ENCODE data around the gene TYSND1. TPM values are rescaled to one million over a fixed set of nuclear protein-coding genes. Genes with fewer than 3 reads are reported as not detected.

TYSND1 gene
- total RNA-seq, 1 donor from 2014 or later: 13.4 TPM

DNA sequence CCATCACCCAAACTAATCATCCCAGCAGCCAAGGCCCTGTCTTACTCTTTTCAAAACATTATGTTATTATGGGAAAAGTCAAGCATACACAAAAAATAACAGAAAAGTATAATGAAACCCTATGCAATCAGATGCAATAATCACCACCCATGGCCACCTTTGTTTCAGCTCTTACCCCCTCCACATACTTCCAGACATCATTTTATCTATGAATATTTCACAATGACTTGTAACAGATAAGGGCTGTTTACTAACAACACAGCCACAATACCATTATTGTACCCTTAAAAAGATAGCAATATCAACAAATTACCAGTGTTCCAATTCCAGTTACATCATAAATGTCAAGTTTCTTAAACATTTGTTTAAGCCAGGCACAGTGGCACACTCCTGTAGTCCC, 49.0 kb downstream of the TYSND1 start:
- Histone ChIP-seq H3K4me3 (no peak overlapping the region), H3K27me3 (ENCODE audit: low read depth) (no peaks in the 10 kb centered on the region), H3K27ac (no peak overlapping the region), H3K36me3 (peaks cover 9% of the 10 kb centered on the region), H3K4me1 (no peaks in the 10 kb centered on the region), H3K9me3 (no peaks in the 10 kb centered on the region)
- ATAC-seq: no peak
- intact Hi-C loops (cut with DNase I): no loop called here
- DNase-seq: no peak
- no peak for TF ChIP-seq CTCF (IDR thresholded peaks at IDR 0.05)

DNA sequence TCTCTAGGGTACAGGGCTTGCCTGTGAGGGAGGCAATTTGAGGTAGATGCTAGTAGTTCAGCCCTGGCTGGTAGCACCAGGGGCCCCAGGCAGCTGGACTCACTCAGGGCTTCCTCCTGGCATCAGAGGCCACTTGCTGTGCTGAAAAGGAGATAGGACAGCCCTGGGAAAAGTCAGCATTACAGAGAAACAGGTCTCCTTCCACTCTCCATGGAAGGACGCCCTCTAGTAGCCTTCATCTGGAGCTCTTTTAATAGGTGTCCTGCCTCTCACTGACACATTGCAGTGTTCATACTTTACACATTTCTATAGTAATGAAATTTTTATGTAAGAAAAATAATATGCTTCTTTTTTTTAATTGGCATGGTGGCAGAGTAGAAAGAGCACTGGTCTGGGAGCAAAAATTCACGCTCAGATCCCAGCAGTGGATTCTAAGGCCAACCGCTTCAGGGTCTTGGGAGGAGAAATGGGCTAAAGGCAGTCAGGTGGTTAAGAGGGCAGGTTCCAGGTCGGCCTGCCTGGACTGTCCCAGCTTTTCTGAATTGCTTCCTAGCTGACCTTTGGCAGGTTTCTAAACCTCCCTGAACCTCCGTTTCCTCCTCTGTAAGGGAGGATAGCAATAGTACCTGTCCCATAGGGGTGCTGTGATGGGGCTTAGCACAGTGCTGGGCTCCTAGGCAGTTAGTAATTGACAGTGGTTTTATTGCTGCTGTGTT, 49.6 kb downstream of the TYSND1 start:
- H3K36me3 ChIP-seq: peaks cover 13% of the 10 kb centered on the region
- no peak overlapping the region for H3K4me3 ChIP-seq
- no peak overlapping the region for H3K27ac ChIP-seq
- H3K4me1 ChIP-seq: no peaks in the 10 kb centered on the region
- H3K9me3 ChIP-seq: no peaks in the 10 kb centered on the region
- ATAC-seq: no peak
- H3K27me3 ChIP-seq (ENCODE audit: low read depth): no peaks in the 10 kb centered on the region
- TF ChIP-seq CTCF (IDR thresholded peaks at IDR 0.05): no peak
- intact Hi-C loops (cut with DNase I): no loop called here
- no peak for DNase-seq

DNA sequence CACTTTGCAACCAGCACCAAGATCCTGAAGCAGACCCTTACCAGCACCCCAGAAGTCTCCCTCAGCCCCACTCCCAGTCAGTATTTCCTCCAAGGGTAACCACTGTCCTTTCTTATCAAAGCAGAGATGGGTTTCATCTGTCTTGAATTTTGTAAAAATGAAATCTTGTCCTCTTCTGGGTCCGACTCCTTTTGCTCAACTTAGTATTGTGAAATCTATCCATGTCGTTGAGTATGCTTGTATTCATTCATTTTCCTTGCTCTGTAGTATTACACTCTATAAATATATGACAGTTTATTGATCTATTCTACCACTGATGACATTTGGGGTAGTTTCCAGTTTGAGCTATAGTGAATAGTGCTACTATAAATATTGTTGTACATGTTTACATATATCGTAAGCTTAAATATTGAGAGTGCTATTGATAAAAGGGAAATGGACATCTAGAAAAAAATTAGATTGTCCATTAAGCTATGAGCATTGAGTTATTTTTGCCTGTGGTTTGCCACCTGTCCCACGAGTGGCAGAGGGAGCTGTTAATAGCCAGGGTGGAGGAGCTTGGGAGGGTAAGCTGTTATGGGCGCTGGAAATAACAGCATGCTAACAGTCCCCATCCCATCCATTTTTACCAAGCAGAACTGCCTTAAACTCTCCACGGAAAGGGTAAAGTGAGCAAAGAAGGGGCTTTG, 50.3 kb downstream of the TYSND1 start:
- intact Hi-C loops (cut with DNase I): no loop called here
- H3K36me3 ChIP-seq: peaks cover 13% of the 10 kb centered on the region

GRCh38 chr10:70094250-70094649, 52.2 kb downstream of the TYSND1 start:
- Histone ChIP-seq H3K27me3 (ENCODE audit: low read depth) (no peaks in the 10 kb centered on the region), H3K36me3 (peaks cover 13% of the 10 kb centered on the region), H3K9me3 (no peaks in the 10 kb centered on the region), H3K27ac (no peak overlapping the region), H3K4me3 (no peak overlapping the region), H3K4me1 (no peaks in the 10 kb centered on the region)
- intact Hi-C loops (cut with DNase I): no loop called here
- ATAC-seq (no peak), DNase-seq (no peak)
- no peak for TF ChIP-seq CTCF (IDR thresholded peaks at IDR 0.05)

More for the DNA sequence above, 50.3 kb downstream of the TYSND1 start:
- H3K4me3 ChIP-seq: no peak overlapping the region
- H3K27ac ChIP-seq: no peak overlapping the region
- no peak for DNase-seq
- no peaks in the 10 kb centered on the region for H3K9me3 ChIP-seq
- H3K4me1 ChIP-seq: no peaks in the 10 kb centered on the region
- H3K27me3 ChIP-seq (ENCODE audit: low read depth): no peaks in the 10 kb centered on the region
- no peak for ATAC-seq
- no peak for TF ChIP-seq CTCF (IDR thresholded peaks at IDR 0.05)

DNA sequence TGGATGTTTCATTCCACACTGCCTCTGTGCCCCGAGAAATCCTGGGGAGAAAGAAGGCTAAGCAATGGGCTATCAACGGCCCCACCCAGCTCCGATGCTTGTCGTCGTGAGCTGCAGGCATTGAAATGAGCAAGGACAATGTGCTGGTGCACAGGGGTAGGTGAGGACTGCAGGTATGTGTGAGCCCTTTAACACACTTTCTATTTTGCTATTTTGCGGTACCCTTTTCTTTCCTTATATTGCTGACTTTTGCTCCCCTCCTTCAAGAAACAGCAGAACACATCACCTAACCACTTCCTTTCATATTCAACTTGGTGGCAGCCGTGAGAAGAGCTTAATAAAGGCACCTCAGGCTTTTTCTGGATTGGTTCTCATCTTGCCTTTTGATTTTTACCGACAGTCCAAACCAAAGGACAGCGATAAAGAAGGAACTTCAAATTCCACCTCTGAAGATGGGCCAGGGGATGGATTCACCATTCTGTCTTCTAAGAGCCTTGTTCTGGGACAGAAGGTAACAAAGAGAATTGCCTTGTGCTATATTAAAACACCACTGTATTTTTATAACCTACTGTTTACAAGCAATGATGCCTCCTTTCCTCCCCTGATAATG, 53.1 kb downstream of the TYSND1 start:
- DNase-seq: no peak
- H3K36me3 ChIP-seq: peaks cover 13% of the 10 kb centered on the region
- no peak overlapping the region for H3K4me3 ChIP-seq
- intact Hi-C loops (cut with DNase I): no loop called here
- H3K27ac ChIP-seq: no peak overlapping the region
- TF ChIP-seq CTCF (IDR thresholded peaks at IDR 0.05): no peak
- ATAC-seq: no peak
- no peaks in the 10 kb centered on the region for H3K9me3 ChIP-seq
- H3K4me1 ChIP-seq: no peaks in the 10 kb centered on the region
- no peaks in the 10 kb centered on the region for H3K27me3 ChIP-seq (ENCODE audit: low read depth)
